ENCODE results near the gene C2CD2L. TPM values are rescaled to one million over a fixed set of nuclear protein-coding genes. Genes with fewer than 3 reads are reported as not detected.
"Not testable (repeated sequence)": the region's sequence is repeated elsewhere in the genome, so short reads cannot be mapped to it uniquely, and the experiment has no call there.

C2CD2L gene
- total and polyA plus RNA-seq, 2 donors from 2014 or later: 16.0 to 17.7 TPM

GRCh38 chr11:119166368-119167076, 59.4 kb downstream of the C2CD2L start:
- no peak overlapping the region for H3K27ac ChIP-seq (ENCODE audit: low read depth in 2 of 2, low read length in 2 of 2)
- intact Hi-C loops (cut with DNase I): no loop called here
- no peaks in the 10 kb centered on the region for H3K36me3 ChIP-seq (ENCODE audit: control insufficient read depth in 2 of 3, insufficient read depth in 3 of 3, low read length in 3 of 3)
- H3K4me1 ChIP-seq (ENCODE audit: control insufficient read depth in 2 of 3, insufficient read depth in 2 of 3, low read depth in 1 of 3, low read length in 3 of 3): peaks cover 0 to 5% (median 2%) of the 10 kb centered on the region in 3 donors
- DNase-seq (peak in 3 of 5 donors; percentile 68 to 82 (median 78)), FAIRE-seq (no peak)
- no peak for TF ChIP-seq CTCF (IDR thresholded peaks at IDR 0.05; ENCODE audit: borderline replicate concordance, extremely low read depth, insufficient read depth)
- no peak overlapping the region for H3K9ac ChIP-seq (ENCODE audit: low read length in 3 of 3)
- H3K9me3 ChIP-seq (ENCODE audit: control insufficient read depth in 2 of 3, insufficient read depth in 1 of 3, low read length in 3 of 3): no peaks in the 10 kb centered on the region
- no peak overlapping the region for H3K4me3 ChIP-seq (ENCODE audit: low read length in 3 of 3)
- no peaks in the 10 kb centered on the region for H3K27me3 ChIP-seq (ENCODE audit: control insufficient read depth, insufficient read depth, low read length)

GRCh38 chr11:119167077-119167458, 59.9 kb downstream of the C2CD2L start:
- FAIRE-seq: not testable (repeated sequence)

GRCh38 chr11:119167933-119168332, 60.8 kb downstream of the C2CD2L start:
- Histone ChIP-seq H3K9me3 (ENCODE audit: control insufficient read depth in 2 of 3, insufficient read depth in 1 of 3, low read length in 3 of 3) (no peaks in the 10 kb centered on the region), H3K36me3 (ENCODE audit: control insufficient read depth in 2 of 3, insufficient read depth in 3 of 3, low read length in 3 of 3) (no peaks in the 10 kb centered on the region), H3K27me3 (ENCODE audit: control insufficient read depth, insufficient read depth, low read length) (no peaks in the 10 kb centered on the region), H3K27ac (ENCODE audit: low read depth in 2 of 2, low read length in 2 of 2) (peak overlapping the region; percentile 84 to 86), H3K4me1 (ENCODE audit: control insufficient read depth in 2 of 3, insufficient read depth in 2 of 3, low read depth in 1 of 3, low read length in 3 of 3) (peaks cover 0 to 5% (median 2%) of the 10 kb centered on the region in 3 donors), H3K4me3 (ENCODE audit: low read length in 3 of 3) (no peak overlapping the region), H3K9ac (ENCODE audit: low read length in 3 of 3) (no peak overlapping the region)
- intact Hi-C loops (cut with DNase I): no loop called here
- DNase-seq: no peak
- no peak for FAIRE-seq
- no peak for TF ChIP-seq CTCF (IDR thresholded peaks at IDR 0.05; ENCODE audit: borderline replicate concordance, extremely low read depth, insufficient read depth)

More at GRCh38 chr11:119167077-119167458, 59.9 kb downstream of the C2CD2L start:
- intact Hi-C loops (cut with DNase I); H3K27ac ChIP-seq (ENCODE audit: low read depth in 2 of 2, low read length in 2 of 2); H3K4me1 ChIP-seq (ENCODE audit: control insufficient read depth in 2 of 3, insufficient read depth in 2 of 3, low read depth in 1 of 3, low read length in 3 of 3); DNase-seq; H3K4me3 ChIP-seq (ENCODE audit: low read length in 3 of 3); H3K27me3 ChIP-seq (ENCODE audit: control insufficient read depth, insufficient read depth, low read length); H3K36me3 ChIP-seq (ENCODE audit: control insufficient read depth in 2 of 3, insufficient read depth in 3 of 3, low read length in 3 of 3); H3K9ac ChIP-seq (ENCODE audit: low read length in 3 of 3); H3K9me3 ChIP-seq (ENCODE audit: control insufficient read depth in 2 of 3, insufficient read depth in 1 of 3, low read length in 3 of 3): not testable (repeated sequence)

Other genes starting within 250 kb of the C2CD2L start
- 1.1 TPM for gene CXCR5, start 223.5 kb upstream of the C2CD2L start, total RNA-seq
- not detected for gene CXCR5, start 223.5 kb upstream of the C2CD2L start, polyA plus RNA-seq (ENCODE audit: insufficient read depth, low read depth, low replicate concordance)
- 57.5 TPM for gene BCL9L, start 181.4 kb upstream of the C2CD2L start, total RNA-seq
- gene BCL9L, start 181.4 kb upstream of the C2CD2L start, polyA plus RNA-seq (ENCODE audit: insufficient read depth, low read depth, low replicate concordance): 5.0 TPM
- not detected for gene UPK2, start 151.0 kb upstream of the C2CD2L start, total RNA-seq
- not detected for gene UPK2, start 151.0 kb upstream of the C2CD2L start, polyA plus RNA-seq (ENCODE audit: insufficient read depth, low read depth, low replicate concordance)
- not detected for gene FOXR1, start 135.6 kb upstream of the C2CD2L start, total RNA-seq
- gene FOXR1, start 135.6 kb upstream of the C2CD2L start, polyA plus RNA-seq (ENCODE audit: insufficient read depth, low read depth, low replicate concordance): not detected
- 45.0 TPM for gene CENATAC, start 109.2 kb upstream of the C2CD2L start, total RNA-seq
- 19.8 TPM for gene CENATAC, start 109.2 kb upstream of the C2CD2L start, polyA plus RNA-seq (ENCODE audit: insufficient read depth, low read depth, low replicate concordance)
- 852 TPM for gene RPS25, start 89.0 kb upstream of the C2CD2L start, total RNA-seq
- 1,047 TPM for gene RPS25, start 89.0 kb upstream of the C2CD2L start, polyA plus RNA-seq (ENCODE audit: insufficient read depth, low read depth, low replicate concordance)
- 82.6 TPM for gene TRAPPC4, start 88.6 kb upstream of the C2CD2L start, total RNA-seq
- 136 TPM for gene TRAPPC4, start 88.6 kb upstream of the C2CD2L start, polyA plus RNA-seq (ENCODE audit: insufficient read depth, low read depth, low replicate concordance)
- gene SLC37A4, start 76.5 kb upstream of the C2CD2L start, total RNA-seq: 49.5 TPM
- 115 TPM for gene SLC37A4, start 76.5 kb upstream of the C2CD2L start, polyA plus RNA-seq (ENCODE audit: insufficient read depth, low read depth, low replicate concordance)
- 187 TPM for gene HYOU1, start 50.1 kb upstream of the C2CD2L start, total RNA-seq
- gene HYOU1, start 50.1 kb upstream of the C2CD2L start, polyA plus RNA-seq (ENCODE audit: insufficient read depth, low read depth, low replicate concordance): 69.0 TPM
- gene VPS11, start 39.5 kb upstream of the C2CD2L start, total RNA-seq: 40.8 TPM
- gene VPS11, start 39.5 kb upstream of the C2CD2L start, polyA plus RNA-seq (ENCODE audit: insufficient read depth, low read depth, low replicate concordance): 40.0 TPM
- gene HMBS, start 22.5 kb upstream of the C2CD2L start, total RNA-seq: 16.7 TPM
- gene HMBS, start 22.5 kb upstream of the C2CD2L start, polyA plus RNA-seq (ENCODE audit: insufficient read depth, low read depth, low replicate concordance): 32.3 TPM
- 34.8 TPM for gene DPAGT1, start 5.5 kb upstream of the C2CD2L start, total RNA-seq
- 41.0 TPM for gene DPAGT1, start 5.5 kb upstream of the C2CD2L start, polyA plus RNA-seq (ENCODE audit: insufficient read depth, low read depth, low replicate concordance)
- 29.1 TPM for gene HINFP, start 14.2 kb downstream of the C2CD2L start, total RNA-seq
- gene HINFP, start 14.2 kb downstream of the C2CD2L start, polyA plus RNA-seq (ENCODE audit: insufficient read depth, low read depth, low replicate concordance): 14.5 TPM
- 0.25 TPM for gene ABCG4, start 41.7 kb downstream of the C2CD2L start, total RNA-seq
- gene ABCG4, start 41.7 kb downstream of the C2CD2L start, polyA plus RNA-seq (ENCODE audit: insufficient read depth, low read depth, low replicate concordance): 0.52 TPM
- 21.2 TPM for gene NLRX1, start 61.4 kb downstream of the C2CD2L start, total RNA-seq
- gene NLRX1, start 61.4 kb downstream of the C2CD2L start, polyA plus RNA-seq (ENCODE audit: insufficient read depth, low read depth, low replicate concordance): 11.9 TPM
- gene NHERF4, start 78.1 kb downstream of the C2CD2L start, total RNA-seq: 3.5 TPM
- gene NHERF4, start 78.1 kb downstream of the C2CD2L start, polyA plus RNA-seq (ENCODE audit: insufficient read depth, low read depth, low replicate concordance): 47.9 TPM
- gene CBL, start 99.0 kb downstream of the C2CD2L start, total RNA-seq: 20.6 TPM
- 2.0 TPM for gene CBL, start 99.0 kb downstream of the C2CD2L start, polyA plus RNA-seq (ENCODE audit: insufficient read depth, low read depth, low replicate concordance)
- 137 TPM for gene MCAM, start 209.8 kb downstream of the C2CD2L start, total RNA-seq
- gene MCAM, start 209.8 kb downstream of the C2CD2L start, polyA plus RNA-seq (ENCODE audit: insufficient read depth, low read depth, low replicate concordance): 42.1 TPM
- 23.5 TPM for gene RNF26, start 227.2 kb downstream of the C2CD2L start, total RNA-seq
- 18.2 TPM for gene RNF26, start 227.2 kb downstream of the C2CD2L start, polyA plus RNA-seq (ENCODE audit: insufficient read depth, low read depth, low replicate concordance)
- gene C1QTNF5, start 233.5 kb downstream of the C2CD2L start, total RNA-seq: 42.8 TPM
- gene C1QTNF5, start 233.5 kb downstream of the C2CD2L start, polyA plus RNA-seq (ENCODE audit: insufficient read depth, low read depth, low replicate concordance): 40.4 TPM
- not detected for gene MFRP, start 239.4 kb downstream of the C2CD2L start, total RNA-seq
- not detected for gene MFRP, start 239.4 kb downstream of the C2CD2L start, polyA plus RNA-seq (ENCODE audit: insufficient read depth, low read depth, low replicate concordance)

All from kidney (tissue), 14 donors.